ENCODE results near the gene GDF15. TPM values are rescaled to one million over a fixed set of nuclear protein-coding genes. Genes with fewer than 3 reads are reported as not detected.
"Not testable (repeated sequence)": the region's sequence is repeated elsewhere in the genome, so short reads cannot be mapped to it uniquely, and the experiment has no call there.

Gene GDF15
- polyA plus RNA-seq, 10 donors = 0.26 to 1.8 (median 0.84) TPM

DNA sequence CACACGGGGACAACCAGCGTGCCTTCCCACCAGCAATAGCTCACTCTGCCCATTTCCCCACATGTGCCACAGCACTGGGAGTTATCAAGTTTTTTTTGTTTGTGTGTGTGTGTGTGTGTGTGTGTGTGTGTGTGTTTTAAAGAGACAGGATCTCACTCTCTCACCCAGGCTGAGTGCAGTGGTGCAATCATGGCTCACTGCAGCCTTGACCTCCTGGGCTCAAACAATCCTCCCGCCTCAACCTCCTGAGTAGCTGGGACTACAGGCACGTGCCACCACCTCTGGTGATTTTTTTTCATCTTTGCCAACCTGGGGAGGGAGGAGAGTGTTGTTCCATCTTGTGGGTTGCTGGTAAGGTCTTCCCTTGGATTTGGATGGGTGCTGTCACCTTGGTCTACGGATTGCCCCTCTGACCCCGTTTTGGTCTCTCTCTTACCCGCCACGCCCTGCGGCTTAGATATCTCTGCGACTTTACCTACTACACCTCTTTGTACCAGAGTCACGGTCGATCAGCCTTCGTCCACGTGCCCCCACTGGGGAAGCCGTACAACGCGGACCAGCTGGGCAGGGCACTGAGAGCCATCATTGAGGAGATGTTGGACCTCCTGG is 22.9 kb upstream of the GDF15 start:
- no peak for DNase-seq

DNA sequence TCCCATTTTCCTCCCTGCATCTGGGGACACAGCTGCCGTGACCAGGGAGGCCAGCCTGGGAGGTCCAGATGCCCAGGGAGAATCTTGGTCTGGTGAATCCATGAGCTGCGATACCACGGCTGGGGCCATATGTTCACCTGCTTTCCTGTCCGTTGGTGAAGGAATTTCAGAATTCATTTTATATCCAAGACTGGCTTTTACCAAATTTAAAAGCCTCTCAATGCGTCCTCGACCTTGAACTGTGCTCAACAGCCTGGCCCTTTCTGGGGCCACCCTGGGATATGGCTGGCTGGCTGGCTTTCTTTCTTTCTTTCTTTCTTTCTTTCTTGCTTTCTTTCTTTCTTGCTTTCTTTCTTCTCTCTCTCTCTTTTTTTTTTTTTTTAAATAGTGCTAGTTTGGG is 22.2 kb upstream of the GDF15 start:
- DNase-seq = no peak

DNA sequence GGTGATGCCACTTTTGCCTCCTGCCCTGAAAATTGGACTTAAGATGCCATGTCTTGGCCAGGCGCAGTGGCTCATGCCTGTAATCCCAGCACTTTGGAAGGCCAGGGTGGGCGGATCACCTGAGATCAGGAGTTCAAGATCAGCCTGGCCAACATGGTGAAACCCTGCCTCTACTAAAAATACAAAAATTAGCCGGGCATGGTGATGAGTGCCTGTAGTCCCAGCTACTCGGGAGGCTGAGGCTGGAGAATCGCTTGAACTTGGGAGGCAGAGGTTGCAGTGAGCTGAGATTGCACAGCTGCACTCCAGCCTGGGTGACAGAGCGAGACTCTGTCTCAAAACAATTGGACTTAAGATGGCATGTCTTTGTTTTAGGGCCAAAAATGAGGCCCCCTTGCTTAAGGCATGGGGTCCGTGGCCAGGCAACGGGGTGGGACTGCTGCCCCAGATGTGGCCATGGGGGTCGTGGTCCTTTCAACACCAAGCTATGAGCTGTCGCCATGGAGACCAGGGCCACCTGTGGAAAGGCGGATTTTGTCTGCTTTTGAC is 21.6 kb upstream of the GDF15 start:
- DNase-seq = not testable (repeated sequence)

DNA sequence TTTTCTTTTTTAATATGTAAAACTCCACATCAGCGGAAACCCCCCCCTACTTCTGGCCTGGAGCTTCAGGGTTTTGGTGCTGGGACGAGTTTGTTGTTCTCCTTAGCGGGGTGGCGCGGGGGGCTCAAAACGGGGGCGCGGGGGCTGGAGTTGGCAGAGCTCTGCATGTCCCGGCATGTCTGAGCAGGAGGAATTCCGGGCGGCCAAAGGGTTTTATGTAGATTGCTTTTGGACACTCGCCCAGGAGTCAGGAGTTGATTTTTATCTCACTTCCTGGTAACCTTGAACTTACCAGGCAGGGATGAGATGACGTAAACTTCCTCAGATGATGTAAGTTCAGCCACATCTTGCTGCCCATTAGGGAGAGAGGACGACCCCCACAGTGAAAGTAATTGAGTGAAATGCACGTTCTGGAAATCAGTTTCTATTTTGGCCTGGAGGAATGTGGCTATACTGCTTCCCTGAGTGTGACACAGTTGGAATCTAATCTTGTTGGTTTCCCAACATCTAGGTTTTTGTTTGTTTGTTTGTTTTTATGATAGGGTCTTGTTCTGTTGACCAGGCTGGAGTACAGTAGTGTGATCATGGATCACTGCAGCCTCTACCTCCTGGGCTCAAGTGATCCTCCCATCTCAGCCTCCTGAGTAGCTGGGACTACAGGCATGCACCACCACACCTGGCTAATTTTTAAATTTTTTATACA is 21.0 kb upstream of the GDF15 start:
- peak; percentile 71 to 96 (median 88) for DNase-seq

DNA sequence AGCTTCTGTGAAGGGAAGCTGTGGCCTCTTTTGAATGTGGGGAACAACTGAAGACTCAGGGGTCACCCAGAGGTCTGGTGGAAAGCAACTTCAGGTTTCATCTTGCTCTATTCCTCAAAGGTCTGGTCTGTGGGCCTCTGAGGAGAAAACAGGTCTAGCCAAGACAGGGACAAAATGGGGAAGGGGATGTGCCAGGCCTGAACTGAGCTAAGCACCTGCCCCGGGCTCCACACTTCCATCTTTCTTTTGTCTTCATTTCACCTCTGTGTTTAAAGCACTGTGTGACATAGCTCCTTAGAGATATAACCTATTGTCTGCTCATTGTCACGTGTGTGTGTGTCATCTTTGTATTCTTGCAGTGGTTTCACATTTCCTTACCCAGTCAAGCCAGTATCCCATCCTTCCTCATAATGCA is 19.9 kb upstream of the GDF15 start:
- DNase-seq = no peak

DNA sequence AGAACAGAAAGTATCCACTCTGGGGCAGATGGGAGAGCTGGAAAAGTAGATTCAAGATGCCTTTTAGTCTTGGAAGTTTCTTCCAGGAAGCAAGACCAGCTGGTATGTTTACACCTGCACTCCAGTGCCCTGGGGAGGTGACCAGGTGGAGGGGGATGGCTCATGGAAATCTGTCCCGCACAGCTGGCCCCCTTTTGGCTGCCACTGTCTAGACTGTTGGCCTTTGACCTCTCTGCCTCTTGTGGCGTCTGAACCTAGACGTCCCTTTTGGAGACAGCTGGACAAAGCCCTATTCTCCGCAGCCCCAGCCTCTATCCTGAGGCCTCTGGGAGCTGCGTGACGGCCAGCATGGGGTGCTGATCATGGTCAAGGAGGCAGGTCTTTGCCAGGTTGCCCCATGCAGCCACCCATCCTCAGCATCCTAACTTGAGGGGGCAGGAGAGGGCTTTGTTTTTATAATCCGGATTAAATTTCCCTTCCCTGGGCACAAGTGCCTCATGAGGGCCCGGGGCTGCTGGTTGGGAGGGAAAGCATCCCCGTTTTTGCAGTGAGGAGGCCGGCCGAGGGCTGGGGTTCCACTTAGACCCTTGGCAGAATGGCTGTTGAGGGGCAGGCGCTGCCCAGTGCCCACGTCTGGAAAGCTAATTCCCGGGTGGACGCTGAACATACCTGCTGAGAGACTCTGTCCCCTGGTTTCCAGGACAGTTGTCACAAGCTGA is 17.3 kb upstream of the GDF15 start:
- DNase-seq = no peak

DNA sequence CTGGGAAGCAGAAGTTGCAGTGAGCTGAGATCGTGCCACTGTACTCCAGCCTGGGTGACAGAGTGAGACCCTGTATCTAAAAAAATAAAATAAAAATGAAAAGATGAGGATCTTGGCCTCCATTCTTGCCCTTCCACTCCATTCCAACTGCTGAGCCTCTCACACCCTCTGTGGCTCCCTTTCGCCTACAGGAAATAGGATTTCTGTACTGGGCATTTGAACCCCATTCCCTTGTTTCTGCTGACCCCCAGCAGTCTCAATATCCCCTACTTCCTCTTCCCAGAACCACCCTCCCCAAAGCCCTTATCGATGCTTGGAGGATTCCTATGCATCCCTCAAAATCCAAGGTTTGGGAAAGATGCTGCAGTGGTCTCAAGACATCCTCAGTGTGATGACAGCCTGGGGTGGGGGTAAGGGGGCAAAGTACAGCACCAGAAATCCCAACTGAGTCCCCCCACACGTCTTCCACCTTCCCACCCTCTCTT is 12.5 kb upstream of the GDF15 start:
- DNase-seq = no peak

DNA sequence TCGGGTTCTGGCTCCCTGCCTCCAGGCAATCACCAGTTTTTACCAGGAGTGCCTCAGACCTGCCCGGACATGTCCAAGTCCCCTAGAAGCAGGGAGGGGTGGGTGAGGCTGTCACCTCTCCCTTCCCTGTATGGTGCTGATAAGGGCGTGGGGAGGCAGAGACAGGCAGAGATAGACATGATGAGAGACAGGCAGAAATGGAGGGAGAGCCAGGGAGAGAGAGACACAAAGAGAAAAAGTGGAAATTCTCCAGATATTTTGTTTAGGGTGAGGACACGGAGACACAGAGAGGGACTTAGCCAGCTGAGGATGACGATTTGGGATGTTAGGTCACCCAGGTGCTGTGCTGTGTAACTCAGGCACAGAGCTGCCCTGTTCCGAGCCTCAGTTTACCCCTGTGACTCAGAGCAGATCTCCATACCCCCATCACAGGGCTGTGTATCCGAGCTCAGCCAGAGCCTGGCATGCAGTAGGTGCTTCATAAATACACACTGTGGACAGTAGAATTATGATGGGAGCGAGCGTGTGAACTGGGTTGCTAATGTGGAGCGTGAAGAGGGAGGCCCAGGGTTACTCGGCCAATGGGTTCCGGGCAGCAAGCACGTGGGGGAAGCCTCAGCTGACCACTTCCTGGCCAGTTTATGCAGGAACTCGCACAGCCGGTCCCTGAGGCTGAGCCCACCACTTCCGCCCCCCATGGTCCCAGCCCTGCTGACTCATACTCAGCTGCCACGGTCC is 11.9 kb upstream of the GDF15 start:
- peak; percentile 86 to 92 (median 87) for DNase-seq

DNA sequence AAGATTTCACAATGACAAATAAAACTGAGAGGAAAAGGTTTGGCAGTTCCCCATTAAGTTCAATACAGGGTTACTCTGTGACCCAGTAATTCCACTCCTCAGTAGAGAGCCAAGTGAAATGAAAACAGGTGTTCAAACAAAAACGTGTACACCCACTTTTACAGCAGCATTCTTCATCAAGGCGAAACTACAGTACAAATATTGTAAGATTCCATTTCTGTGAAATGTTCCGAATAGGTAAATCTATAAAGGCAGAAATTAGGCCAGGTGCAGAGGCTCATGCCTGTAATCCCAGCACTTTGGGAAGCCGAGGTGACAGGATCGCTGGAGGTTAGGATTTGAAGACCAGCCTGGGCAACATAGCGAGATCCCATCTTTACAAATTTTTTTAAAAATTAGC is 8.9 kb upstream of the GDF15 start:
- DNase-seq = no peak

DNA sequence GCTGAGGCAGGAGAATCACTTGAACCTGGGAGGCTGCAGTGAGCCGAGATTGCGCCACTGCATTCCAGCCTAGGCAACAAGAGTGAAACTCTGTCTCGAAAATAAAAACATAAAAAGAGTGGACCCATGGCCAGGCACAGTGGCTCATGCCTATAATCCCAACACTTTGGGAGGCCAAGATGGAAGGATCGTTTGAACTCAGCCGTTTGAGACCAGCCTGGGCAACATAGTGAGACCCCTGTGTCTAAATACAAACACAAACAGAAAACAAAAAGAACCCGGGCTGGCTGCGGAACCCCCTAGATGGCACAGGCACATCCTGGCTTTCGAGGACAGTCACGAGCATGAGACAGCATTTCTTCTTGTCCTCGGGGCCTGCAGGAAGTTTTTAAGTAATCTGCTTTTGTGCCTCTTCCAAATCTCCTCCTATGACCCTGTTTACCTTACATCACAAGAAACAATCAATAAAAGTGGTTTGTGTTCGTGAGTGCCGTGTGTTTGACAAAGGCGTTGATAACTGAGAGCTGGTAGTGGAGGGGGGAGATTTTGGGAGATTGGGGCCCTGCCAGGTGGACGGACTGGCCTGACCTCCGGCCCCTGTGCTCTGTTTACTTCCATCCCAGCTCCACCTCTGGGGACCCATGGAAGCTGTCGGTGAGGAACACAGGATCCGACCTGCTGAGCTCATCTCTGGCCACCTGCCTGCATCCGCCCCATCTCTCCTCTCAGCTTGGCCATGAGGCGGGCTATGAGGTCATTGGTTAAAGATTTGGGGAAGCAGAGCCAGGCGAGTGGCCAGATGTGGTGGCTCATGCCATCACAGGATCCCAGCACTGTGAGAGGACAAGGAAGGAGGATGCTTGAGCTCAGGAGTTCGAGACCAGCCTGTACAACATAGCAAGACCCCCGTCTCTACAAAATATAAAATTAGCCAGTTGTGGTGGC is 5.9 kb upstream of the GDF15 start:
- DNase-seq = peak; percentile 73 to 94 (median 89)

DNA sequence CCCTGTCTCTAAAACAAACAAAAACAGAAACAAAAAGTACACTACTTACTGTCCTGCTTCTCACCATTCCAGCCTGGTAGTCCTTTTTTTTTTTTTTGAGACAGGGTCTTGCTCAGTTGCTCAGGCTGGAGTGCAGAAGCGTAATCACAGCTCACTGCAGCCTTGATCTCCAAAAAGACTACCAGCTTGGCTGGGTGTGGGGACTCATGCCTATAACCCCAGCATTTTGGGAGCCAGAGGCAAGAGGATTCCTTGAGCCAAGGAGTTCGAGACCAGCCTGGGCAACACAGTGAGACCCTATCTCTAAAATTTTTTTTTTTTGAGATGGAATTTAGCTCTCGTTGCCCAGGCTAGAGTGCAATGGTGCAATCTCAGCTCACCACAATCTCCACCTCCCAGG is 5.1 kb upstream of the GDF15 start:
- no peak for DNase-seq

DNA sequence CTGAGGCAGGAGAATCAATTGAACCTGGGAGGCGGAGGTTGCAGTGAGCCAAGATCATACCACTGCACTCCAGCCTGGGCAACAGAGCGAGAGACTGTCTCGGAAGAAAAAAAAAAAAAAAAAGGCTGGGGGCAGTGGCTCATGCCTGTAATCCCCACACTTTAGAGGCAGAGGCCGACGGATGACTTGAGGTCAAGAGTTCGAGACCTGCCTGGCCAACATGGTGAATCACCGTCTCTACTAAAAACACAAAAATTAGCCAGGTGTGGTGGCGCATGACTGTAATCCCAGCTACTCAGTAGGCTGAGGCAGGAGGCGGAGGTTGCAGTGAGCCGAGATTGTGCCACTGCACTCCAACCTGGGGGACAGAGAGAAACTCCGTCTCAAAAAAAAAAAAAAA is 2.3 kb upstream of the GDF15 start:
- not testable (repeated sequence) for DNase-seq

DNA sequence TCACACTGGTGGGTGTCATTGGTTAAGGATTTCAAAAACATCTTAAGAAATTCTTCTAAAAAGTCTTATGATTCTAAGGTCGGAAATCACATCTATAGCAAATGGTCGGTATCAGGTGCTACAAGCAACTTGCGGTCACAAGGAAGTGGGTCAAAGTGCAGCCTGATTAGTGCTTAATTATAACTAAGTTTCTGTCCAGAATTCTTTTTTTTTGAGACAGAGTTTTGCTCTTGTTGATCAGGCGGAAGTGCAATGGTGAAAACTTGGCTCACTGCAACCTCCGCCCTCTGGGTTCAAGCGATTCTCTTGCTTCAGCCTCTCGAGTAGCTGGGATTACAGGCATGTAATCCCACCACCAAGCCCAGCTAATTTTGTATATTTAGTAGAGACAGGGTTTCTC is 1.2 kb upstream of the GDF15 start:
- DNase-seq = no peak

DNA sequence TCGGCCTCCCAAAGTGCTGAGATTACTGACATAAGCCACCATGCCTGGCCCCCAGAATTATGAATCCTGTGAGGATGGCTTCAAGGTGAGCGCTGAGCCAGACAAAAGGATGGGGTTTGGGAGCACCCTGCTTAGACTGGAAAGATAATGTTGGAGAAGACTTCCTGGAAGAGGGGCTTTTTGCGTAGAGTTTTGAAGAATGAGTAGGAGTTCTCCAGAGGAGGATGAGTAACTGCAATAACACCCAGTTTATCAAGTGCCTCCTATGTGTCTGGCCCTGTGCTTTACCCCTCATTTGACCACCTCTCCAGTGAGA is 641 bp upstream of the GDF15 start:
- DNase-seq = no peak

DNA sequence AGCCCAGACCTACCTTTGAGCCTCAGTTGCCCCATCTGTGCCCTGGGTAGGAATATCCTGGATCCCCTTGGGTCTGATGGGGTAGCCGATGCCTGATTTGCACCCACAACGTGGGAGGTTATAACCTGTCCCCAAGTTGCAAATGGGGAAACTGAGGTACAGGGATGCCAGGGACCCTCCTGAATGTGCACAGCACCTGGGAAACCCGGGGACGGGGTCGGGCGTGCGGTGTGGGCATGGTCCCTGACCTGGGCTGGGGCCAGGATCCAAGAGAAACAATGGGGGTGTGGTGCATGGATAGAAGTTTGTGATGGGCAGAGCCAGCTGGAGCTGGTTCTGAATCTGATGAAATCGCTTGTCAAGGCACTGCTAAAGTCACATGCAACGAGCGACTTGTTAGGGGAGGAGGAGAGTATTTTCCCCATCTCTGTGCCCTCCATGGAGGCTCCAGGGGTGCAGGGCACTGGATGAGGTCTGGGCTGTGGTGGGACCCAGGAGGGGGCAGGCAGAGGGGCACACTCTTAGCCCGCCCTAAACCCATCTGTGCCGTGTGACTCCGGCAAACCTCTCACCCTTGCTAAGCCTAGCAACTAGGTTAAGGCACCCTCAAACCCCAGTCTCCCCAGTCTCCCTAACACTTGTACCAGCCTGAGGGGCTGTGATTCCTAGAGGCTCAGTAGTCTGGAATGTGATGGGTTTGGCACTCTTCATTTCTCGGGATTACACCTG is 749 bp downstream of the GDF15 start:
- no peak for DNase-seq

DNA sequence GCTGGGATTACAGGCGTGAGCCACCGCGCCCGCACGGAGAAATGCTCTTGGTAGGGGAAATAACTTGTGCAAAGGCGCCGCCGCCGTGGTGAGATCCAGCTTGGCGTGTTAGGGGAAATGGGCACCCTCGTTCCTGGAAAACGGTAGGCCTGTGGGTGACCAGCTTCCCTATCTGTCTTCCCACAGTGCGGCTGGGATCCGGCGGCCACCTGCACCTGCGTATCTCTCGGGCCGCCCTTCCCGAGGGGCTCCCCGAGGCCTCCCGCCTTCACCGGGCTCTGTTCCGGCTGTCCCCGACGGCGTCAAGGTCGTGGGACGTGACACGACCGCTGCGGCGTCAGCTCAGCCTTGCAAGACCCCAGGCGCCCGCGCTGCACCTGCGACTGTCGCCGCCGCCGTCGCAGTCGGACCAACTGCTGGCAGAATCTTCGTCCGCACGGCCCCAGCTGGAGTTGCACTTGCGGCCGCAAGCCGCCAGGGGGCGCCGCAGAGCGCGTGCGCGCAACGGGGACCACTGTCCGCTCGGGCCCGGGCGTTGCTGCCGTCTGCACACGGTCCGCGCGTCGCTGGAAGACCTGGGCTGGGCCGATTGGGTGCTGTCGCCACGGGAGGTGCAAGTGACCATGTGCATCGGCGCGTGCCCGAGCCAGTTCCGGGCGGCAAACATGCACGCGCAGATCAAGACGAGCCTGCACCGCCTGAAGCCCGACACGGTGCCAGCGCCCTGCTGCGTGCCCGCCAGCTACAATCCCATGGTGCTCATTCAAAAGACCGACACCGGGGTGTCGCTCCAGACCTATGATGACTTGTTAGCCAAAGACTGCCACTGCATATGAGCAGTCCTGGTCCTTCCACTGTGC is 2.4 kb downstream of the GDF15 start:
- peak; percentile 61 to 94 (median 91) for DNase-seq

DNA sequence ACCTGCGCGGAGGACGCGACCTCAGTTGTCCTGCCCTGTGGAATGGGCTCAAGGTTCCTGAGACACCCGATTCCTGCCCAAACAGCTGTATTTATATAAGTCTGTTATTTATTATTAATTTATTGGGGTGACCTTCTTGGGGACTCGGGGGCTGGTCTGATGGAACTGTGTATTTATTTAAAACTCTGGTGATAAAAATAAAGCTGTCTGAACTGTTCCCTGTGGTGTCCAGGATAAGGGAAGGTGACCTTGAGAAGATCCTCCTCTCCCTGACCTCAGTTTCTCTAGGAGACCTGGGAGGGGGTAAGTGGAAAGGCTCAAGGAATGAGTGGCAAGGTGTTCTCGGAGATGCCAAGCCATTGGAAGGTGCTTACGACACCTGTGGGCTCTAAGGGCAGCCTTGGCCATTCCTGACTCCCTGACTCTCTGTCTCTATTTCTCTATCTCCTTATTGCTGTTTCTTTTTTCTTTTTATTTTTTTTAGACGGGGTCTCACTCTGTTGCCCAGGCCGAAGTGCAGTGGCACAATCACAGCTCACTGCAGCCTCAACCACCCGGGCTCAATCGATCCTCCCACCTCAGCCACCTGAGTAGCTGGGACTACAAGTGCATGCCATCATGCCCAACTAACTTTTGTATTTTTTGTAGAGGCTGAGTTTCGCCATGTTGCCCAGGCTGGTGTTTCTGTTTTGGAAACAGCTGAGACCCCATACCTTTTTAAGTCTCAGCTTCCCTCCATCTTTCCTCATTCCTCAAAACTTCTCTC is 3.2 kb downstream of the GDF15 start:
- DNase-seq = no peak

DNA sequence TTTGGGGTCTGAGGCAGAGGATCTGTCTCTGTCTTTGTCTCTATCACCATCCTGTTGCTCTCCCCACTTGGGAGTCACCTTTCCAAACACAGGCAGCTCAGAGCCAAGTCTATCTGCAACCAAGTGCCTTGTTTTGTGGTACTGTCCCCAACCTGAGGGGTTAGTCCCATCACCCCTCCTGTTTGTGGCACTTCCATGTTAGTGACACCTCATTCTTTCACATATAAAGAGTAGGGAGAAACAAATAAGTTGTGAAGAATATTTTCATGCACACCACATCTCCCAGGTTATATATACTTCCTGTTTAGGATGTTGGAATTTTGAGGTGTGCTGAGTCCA is 3.7 kb downstream of the GDF15 start:
- DNase-seq = no peak

Measured in muscle of back (tissue), 11 donors.